GM20000 (cell line): ENCODE data around the gene TFAP2D.

Experiments
- DNase-seq: peaks from one replicate; pipeline ENCODE4 v3.0.0; 2012; ENCODE audit warnings: low spot score
- CTCF ChIP-seq: IDR thresholded peaks from 2 replicates; pipeline ENCODE4 v1.5.1; 2012; ENCODE audit warnings: mild to moderate bottlenecking, control low read depth; ENCODE audit errors: extremely low read depth, missing control alignments

Gene TFAP2D

GRCh38 chr6:50720623-50721022, 7.3 kb downstream of the TFAP2D start:
- TF ChIP-seq CTCF: no peak
- no peak for DNase-seq

- no peak for TF ChIP-seq CTCF
- DNase-seq: no peak
These were observed 8.7 kb downstream of the TFAP2D start for GRCh38 chr6:50721978-50722377.

- DNase-seq: no peak
- no peak for TF ChIP-seq CTCF
These were observed 9.7 kb downstream of the TFAP2D start for GRCh38 chr6:50722829-50723554.

GRCh38 chr6:50724381-50725124, 11.2 kb downstream of the TFAP2D start:
- no peak for DNase-seq
- TF ChIP-seq CTCF: no peak

GRCh38 chr6:50734488-50734887, 21.2 kb downstream of the TFAP2D start:
- DNase-seq: no peak
- TF ChIP-seq CTCF: no peak

GRCh38 chr6:50742161-50742560, 28.8 kb downstream of the TFAP2D start:
- DNase-seq: no peak
- TF ChIP-seq CTCF: no peak

GRCh38 chr6:50744976-50745375, 31.6 kb downstream of the TFAP2D start:
- no peak for DNase-seq
- no peak for TF ChIP-seq CTCF
